ENCODE measurements around the gene NAV1. TPM values are rescaled to one million over a fixed set of nuclear protein-coding genes. Genes with fewer than 3 reads are reported as not detected.
A peak's percentile ranks its signal among the peaks of the same experiment; 100 is the strongest.
"Not testable (repeated sequence)": the region's sequence is repeated elsewhere in the genome, so short reads cannot be mapped to it uniquely, and the experiment has no call there.

Gene NAV1
- total RNA-seq, 1 experiment from 2014 or later = 16.1 TPM

- DNase-seq (ENCODE audit: low spot score) = no peak
Observed at GRCh38 chr1:201544710-201545109, 5.8 kb downstream of the NAV1 start.

DNA sequence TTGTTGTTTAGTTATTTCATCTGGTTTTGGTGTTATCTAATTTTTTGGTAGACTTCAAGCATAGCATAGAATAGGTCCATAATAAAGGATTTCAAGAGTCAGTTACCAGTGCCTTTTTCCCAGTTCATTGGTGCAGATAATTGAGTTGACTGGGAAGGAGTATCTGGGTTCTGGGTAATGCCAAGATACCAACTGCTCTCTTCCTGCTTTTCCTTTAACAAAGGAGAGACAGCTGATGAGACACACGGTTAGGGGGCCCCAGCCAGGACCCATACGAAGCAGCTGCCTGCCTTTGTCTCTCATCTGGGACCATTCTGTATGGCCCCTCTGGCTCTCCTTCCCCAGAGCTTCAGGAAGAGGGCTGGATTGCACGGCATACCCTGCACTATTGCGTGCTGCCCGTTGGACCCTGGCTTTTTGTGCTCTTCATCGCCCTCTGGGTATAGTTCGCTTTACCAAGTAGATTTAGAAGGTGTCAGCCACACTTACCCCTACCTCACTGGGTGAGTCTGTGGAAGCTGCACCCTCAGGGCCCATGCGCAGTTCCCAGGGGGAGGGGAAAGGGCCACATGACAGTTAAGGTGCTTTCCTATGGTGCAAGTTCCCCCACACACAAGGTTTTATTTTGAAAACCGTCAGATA, 7.0 kb downstream of the NAV1 start:
- DNase-seq (ENCODE audit: low spot score) = no peak

- DNase-seq (ENCODE audit: low spot score) = not testable (repeated sequence)
Observed at GRCh38 chr1:201549522-201549921, 10.6 kb downstream of the NAV1 start.

GRCh38 chr1:201551096-201551495, 12.2 kb downstream of the NAV1 start:
- DNase-seq (ENCODE audit: low spot score) = no peak

GRCh38 chr1:201551877-201552731, 13.2 kb downstream of the NAV1 start:
- peak; percentile 82 for DNase-seq (ENCODE audit: low spot score)

DNA sequence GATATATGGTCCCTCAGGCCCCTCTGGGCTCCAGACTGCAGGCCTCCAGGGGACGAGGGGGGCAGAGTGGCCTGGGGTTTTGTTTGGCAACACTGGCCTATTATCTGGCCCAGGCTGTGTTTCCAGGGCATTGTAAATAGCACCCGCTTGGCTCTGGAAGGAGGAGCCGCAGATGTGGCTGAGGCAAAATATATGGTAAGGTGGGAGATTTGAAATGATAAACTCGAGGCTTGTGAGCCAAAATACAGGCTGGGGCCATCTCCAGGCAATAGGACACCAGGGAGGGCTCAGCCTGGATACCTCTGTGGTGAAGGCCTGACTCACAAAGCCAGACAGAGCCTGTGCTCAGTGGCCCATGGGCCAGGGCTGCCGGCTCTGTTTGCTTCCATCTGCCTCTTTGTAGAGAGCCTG, 14.0 kb downstream of the NAV1 start:
- no peak for DNase-seq (ENCODE audit: low spot score)

DNA sequence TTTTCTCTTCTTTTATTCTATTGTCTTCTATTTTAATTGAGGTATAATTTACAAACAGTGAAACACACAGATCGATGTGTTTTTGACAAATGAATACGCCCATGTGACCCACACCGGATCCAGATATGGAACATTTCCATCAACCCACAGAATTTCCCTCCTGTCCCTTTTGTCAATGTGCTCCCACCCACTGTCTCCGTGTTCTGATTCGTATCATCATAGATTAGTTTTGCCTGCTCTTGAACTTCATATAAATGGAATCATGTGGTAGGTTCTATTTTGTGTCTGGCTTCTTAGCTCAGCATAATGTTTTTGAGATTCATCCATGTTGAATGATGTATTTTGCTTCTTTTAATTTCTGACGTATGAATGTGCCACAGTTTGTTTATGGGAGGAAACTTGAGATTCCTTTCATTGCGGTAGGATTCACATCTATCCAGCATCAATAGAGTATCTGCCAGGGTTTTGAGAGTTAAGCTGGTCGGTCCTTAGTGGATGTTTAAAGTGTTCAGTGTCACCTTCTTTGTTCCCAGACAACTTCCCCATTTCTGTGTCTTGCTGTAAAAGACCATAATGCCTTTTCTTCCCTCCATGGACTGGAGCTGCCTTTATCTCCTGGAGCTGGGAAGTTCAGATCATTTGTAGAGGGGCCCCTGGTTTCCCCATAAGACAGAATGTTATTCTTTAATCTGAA, 14.7 kb downstream of the NAV1 start:
- no peak for DNase-seq (ENCODE audit: low spot score)

GRCh38 chr1:201554190-201554600, 15.3 kb downstream of the NAV1 start:
- no peak for DNase-seq (ENCODE audit: low spot score)

- no peak for DNase-seq (ENCODE audit: low spot score)
Observed at GRCh38 chr1:201554789-201555592, 16.1 kb downstream of the NAV1 start.

GRCh38 chr1:201555593-201555945, 16.6 kb downstream of the NAV1 start:
- DNase-seq (ENCODE audit: low spot score) = no peak

DNA sequence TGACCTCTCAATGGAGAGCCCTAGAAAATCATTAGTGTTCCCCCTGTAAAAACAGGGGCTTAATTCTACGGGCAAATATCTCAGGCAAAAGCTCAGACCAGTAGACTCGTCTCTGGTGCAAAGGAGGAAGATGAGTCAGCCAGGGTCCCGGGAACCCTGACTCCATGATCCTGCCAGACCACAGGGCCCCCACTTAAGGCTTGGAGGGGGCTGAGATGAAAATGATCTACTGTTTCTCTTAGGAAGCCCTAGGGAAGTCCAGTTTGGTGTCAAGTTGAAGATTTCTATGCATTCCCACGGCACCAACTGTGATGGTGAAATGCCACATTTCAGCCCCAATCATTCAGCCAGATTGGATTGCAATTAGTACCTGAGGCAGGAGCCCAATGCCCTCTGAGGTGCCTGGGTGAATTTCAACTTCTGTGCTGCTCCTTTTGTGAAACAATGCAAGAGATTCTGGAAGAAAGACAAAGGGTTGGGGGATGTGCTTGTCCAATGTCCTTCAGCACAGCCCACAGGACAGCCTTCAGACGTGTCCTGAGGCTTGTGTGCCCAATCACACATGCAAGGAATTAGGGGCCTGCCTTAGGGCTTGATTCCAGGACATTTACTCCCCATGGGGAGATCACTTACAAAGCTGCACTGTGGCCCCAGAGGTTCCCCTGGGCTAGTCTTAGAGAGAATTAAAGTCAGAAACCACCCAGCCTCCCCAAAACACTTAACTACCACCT, 18.1 kb downstream of the NAV1 start:
- DNase-seq (ENCODE audit: low spot score) = no peak

- DNase-seq (ENCODE audit: low spot score) = no peak
Observed at GRCh38 chr1:201557572-201557958, 18.6 kb downstream of the NAV1 start.

DNA sequence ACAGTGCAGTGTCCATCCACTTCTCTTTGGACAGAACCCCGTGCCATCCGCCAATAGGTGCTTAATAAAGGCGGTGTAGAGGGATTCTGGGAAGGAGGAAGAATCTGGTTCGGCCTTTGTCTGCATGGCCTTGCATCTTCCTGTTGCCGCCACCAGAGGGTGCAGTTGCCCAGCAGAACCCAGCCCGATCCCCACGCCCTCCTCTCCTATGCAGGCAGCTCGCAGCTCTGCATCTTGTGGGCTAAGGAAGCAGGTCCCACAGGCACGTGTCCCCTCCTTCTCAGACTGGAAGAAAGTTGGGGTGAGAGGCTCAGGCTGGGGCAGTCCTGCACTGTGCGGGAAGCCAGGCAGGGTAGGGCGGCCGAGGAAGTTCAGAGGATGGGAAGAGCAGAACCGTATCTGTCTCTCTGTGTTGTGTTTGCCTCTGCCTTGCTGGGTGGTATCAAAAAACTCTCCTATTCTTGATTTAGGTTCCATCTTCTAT, 20.8 kb downstream of the NAV1 start:
- peak; percentile 85 for DNase-seq (ENCODE audit: low spot score)

DNA sequence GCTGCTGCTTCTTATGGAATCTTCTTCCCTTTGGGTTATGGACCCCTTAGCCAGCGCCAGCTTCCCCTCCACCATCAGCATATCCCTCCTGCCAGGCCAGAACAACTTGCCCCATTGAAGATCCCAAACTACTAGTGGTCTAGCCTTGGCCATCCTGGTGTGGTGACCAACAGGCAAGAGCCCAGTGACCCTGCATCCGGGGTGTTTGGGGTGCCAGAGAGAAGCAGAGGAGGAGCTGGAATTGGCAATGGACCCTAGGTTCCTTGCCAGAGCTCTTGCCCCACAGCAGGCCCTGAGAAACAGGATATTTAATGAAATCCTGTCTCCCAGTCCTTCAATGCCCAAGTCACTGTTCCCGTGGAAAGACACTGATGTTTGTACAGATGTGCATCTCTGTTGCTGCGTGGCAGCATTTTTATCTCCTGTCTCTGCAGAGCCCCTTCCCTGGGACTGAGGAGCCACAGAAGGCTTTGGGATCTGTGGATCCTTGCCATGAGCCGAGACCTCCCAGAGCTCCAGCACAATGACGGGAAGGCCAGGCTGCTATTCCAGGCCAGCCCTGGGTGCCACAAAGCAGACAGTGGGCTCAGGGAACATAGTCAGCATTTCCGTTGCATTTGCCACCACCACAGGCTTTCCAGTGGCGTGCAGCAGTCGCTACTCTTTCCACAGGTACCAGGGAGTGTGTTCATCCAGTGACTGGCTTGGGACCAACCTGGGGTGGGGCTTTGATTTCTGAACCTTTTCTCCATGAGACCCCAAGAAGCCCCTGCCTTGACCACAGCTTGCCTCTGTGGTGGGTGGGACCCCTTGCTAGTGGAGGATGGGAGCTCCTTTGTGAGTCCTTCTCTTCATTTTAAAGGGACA, 21.6 kb downstream of the NAV1 start:
- no peak for DNase-seq (ENCODE audit: low spot score)

DNA sequence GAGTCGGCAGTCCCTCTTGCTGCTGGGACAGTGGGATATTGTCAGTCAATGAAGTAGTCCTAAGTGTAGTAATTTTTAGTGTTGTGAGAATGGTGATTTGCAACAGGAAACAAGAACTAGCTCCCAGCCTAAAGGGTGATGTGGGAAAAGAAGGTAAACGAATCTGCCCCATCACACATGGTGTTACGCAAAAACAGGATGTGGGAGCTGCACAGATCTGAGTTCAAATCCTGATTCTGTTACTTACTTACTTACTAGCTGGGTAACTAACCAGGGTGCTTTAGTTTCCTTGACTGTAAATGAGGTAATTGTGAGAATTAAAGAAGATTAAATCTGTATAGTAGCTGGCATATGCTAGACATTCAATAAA, 22.3 kb downstream of the NAV1 start:
- no peak for DNase-seq (ENCODE audit: low spot score)

- DNase-seq (ENCODE audit: low spot score) = no peak
Observed at GRCh38 chr1:201561601-201562000, 22.7 kb downstream of the NAV1 start.

DNA sequence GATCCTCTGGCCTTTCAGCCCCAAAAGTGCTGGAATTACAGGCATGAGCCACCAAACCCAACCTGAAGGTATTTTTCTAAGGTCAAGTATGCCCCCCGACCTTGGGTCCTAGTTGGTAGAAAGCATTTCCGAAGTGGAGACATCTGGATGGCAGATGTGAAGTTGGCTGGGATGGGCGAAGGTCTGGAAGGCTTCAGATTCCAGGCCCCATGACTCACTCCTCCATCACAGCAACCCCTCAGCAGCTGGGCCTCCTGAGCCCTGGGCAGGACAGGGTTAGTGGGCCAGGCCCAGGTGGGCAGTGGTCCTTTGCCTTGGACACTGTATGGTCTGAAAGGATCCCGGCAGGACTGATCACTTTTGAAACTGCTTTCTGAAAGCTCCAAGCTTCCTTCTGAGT, 23.3 kb downstream of the NAV1 start:
- DNase-seq (ENCODE audit: low spot score) = peak; percentile 70

DNA sequence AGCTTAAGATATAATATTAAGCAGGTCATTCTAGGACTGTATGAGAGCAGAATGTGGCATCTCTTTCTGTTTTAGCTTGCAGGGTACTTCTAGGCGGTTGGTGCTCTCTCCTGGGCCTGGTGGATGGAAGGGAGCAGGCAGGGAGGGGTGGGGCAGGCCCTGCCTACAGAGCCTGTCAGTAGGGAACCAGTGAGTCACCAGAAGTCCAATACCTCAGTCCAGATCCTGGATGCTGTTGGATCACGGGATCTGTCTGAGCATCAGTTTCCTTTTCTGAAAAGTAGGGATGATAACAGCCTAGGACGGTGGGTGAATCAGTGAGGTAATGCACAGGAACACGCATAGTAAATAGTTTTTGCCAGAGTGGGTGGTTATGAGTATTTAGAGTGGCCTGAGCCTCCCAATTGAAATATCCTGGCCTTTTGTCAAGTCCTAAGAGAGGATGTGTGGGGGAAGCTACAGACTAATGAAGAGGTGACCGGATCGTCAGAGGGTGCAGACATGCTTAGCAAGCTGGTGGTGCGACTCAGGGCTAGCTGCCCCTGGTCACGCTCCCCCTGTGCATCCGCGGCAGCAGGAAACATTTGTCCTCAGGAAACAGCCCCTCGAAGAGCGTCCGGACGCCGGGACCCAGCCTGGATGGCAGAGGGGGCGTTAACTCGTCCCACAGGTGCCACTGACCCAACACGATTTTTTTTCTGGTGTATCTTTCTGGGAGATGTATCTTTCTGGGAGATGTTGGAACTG, 23.9 kb downstream of the NAV1 start:
- no peak for DNase-seq (ENCODE audit: low spot score)

GRCh38 chr1:201563406-201563780, 24.5 kb downstream of the NAV1 start:
- DNase-seq (ENCODE audit: low spot score) = no peak

DNA sequence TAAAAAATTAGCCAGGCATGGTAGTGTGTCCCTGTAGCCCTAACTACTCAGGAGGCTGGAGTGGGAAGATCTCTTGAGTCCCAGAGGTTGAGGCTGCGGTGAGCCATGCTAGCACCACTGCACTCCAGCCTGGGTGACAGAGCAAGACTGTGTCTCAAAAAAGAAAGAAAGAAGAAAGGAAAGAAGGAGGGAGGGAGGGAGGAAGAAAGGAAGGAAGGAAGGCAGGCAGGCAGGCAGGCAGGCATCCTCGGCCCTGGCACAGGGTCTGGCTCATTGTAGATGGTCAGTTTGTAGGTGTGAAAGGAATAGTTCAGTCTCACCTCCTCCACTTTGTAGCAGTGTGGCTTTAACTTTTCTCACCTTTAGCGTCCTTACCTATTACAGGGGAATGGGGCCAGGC, 25.0 kb downstream of the NAV1 start:
- DNase-seq (ENCODE audit: low spot score) = no peak

Data from H4 (cell line).